GM23338 (cell line): ENCODE measurements around the gene IRF2. TPM values are rescaled to one million over a fixed set of nuclear protein-coding genes. Genes with fewer than 3 reads are reported as not detected.

Source experiments
- ATAC-seq: fragments of 200-7000 bp; cut with Tn5 transposase; 3 replicates; pipeline ENCODE4 v1.9.1; 2020
- DNase-seq: peaks from one replicate; pipeline ENCODE4 v3.0.0-alpha.2; 2015; ENCODE audit warnings: low spot score
- H2AFZ ChIP-seq: fragments of 200-600 bp; sonication (generic); 2 replicates; pipeline ENCODE4 v1.8.0; 2016; ENCODE audit warnings: antibody characterized with exemption, mild to moderate bottlenecking, moderate library complexity
- H3F3A ChIP-seq: fragments of 200-600 bp; sonication (generic); replicated peaks from 2 replicates; pipeline ENCODE4 v1.8.0; 2017; ENCODE audit warnings: antibody characterized with exemption, mixed run types, low read depth
- H3K27ac ChIP-seq: fragments of 200-600 bp; sonication (generic); 2 replicates; pipeline ENCODE4 v1.6.1; 2016; ENCODE audit warnings: low read depth
- H3K27me3 ChIP-seq: fragments of 200-600 bp; sonication (generic); 2 replicates; pipeline ENCODE4 v1.8.0; 2016; ENCODE audit warnings: mild to moderate bottlenecking, mixed run types, moderate library complexity; ENCODE audit not compliant: insufficient read depth
- H3K36me3 ChIP-seq: fragments of 200-600 bp; sonication (generic); 2 replicates; pipeline ENCODE4 v1.8.0; 2016; ENCODE audit warnings: mild to moderate bottlenecking; ENCODE audit not compliant: insufficient read depth
- H3K4me1 ChIP-seq: fragments of 200-600 bp; sonication (generic); 2 replicates; pipeline ENCODE4 v1.8.0; 2016; ENCODE audit warnings: mild to moderate bottlenecking, moderate library complexity; ENCODE audit not compliant: insufficient read depth
- H3K4me2 ChIP-seq: fragments of 200-600 bp; sonication (generic); 2 replicates; pipeline ENCODE4 v1.7.1; 2017; ENCODE audit warnings: mixed run types
- H3K4me3 ChIP-seq: fragments of 200-600 bp; sonication (generic); 2 replicates; pipeline ENCODE4 v1.6.1; 2016; ENCODE audit warnings: mixed run types
- H3K79me2 ChIP-seq: fragments of 200-600 bp; sonication (generic); replicated peaks from 2 replicates; pipeline ENCODE4 v1.8.0; 2017; ENCODE audit warnings: mild to moderate bottlenecking; ENCODE audit not compliant: insufficient read depth
- H3K9me2 ChIP-seq: fragments of 200-600 bp; sonication (generic); 2 replicates; pipeline ENCODE4 v1.8.0; 2017; ENCODE audit not compliant: insufficient read depth
- H4K20me1 ChIP-seq: fragments of 200-600 bp; sonication (generic); replicated peaks from 2 replicates; pipeline ENCODE4 v1.8.0; 2017; ENCODE audit warnings: mild to moderate bottlenecking; ENCODE audit not compliant: insufficient read depth
- H3K27ac Mint-ChIP-seq: 2 replicates; pipeline ENCODE4 v1.8.0; 2020; ENCODE audit warnings: inconsistent platforms, mild to moderate bottlenecking, moderate library complexity, mixed read lengths
- H3K27me3 Mint-ChIP-seq: 3 replicates; pipeline ENCODE4 v1.8.0; 2022; ENCODE audit warnings: low read depth, mild to moderate bottlenecking, moderate library complexity, mixed read lengths, inconsistent platforms; ENCODE audit not compliant: insufficient read depth, poor library complexity
- H3K36me3 Mint-ChIP-seq: 3 replicates; pipeline ENCODE4 v1.8.0; 2021; ENCODE audit warnings: low read depth, mild to moderate bottlenecking, inconsistent platforms, moderate library complexity, mixed read lengths
- H3K4me1 Mint-ChIP-seq: 3 replicates; pipeline ENCODE4 v1.8.0; 2020; ENCODE audit warnings: mild to moderate bottlenecking, inconsistent platforms, mixed read lengths
- H3K4me3 Mint-ChIP-seq: 3 replicates; pipeline ENCODE4 v1.8.0; 2021; ENCODE audit warnings: moderate library complexity, mild to moderate bottlenecking, inconsistent platforms, mixed read lengths
- H3K9me3 Mint-ChIP-seq: 3 replicates; pipeline ENCODE4 v1.8.0; 2020; ENCODE audit warnings: moderate library complexity, mild to moderate bottlenecking, inconsistent platforms, mixed read lengths
- CREB1 ChIP-seq: fragments of 250-450 bp; sonication (Bioruptor Pico); IDR thresholded peaks from 2 replicates; pipeline ENCODE4 v1.5.0; 2020; ENCODE audit warnings: low read depth, mild to moderate bottlenecking, moderate library complexity
- ETS1 ChIP-seq: IDR thresholded peaks from 2 replicates; pipeline ENCODE4 v1.6.1; 2016; ENCODE audit warnings: antibody characterized with exemption
- EZH2 ChIP-seq: fragments of 200-600 bp; sonication (generic); IDR thresholded peaks from one replicate; pipeline ENCODE4 v1.8.0; 2017; ENCODE audit warnings: antibody characterized with exemption, mild to moderate bottlenecking, low read depth; ENCODE audit not compliant: unreplicated experiment
- NANOG ChIP-seq: IDR thresholded peaks from 2 replicates; pipeline ENCODE4 v1.6.1; 2016; ENCODE audit warnings: antibody characterized with exemption, borderline replicate concordance
- ZNF114 ChIP-seq: fragments of 250-450 bp; sonication (Bioruptor Pico); IDR thresholded peaks from 2 replicates; pipeline ENCODE4 v1.5.0; 2020; ENCODE audit warnings: mild to moderate bottlenecking, moderate library complexity
- polyA plus RNA-seq: library from polyadenylated mRNA; unstranded; fragments of >200 nt; fragmentation: Nextera tagmentation; extraction: Ambion mirVana; gene quantifications from 2 replicates; pipeline ENCODE4 v1.2.1, GENCODE V29; 2016
- total RNA-seq: library from RNA; depleted of rRNA; stranded (reverse); fragments of >200 nt; shearing (Covaris generic); gene quantifications from 2 replicates; pipeline ENCODE4 v1.2.3, GENCODE V29; 2014
- TF ChIP-seq, protein P1 (sequence below): fragments of 250-450 bp; sonication (Bioruptor Pico); IDR thresholded peaks from 2 replicates; pipeline ENCODE4 v1.5.0; 2020; ENCODE audit warnings: mild to moderate bottlenecking, moderate library complexity

IRF2 gene
- total and polyA plus RNA-seq, 2 experiments from 2014 or later, result 14.7 to 15.0 TPM

- TF ChIP-seq, protein P1, sequence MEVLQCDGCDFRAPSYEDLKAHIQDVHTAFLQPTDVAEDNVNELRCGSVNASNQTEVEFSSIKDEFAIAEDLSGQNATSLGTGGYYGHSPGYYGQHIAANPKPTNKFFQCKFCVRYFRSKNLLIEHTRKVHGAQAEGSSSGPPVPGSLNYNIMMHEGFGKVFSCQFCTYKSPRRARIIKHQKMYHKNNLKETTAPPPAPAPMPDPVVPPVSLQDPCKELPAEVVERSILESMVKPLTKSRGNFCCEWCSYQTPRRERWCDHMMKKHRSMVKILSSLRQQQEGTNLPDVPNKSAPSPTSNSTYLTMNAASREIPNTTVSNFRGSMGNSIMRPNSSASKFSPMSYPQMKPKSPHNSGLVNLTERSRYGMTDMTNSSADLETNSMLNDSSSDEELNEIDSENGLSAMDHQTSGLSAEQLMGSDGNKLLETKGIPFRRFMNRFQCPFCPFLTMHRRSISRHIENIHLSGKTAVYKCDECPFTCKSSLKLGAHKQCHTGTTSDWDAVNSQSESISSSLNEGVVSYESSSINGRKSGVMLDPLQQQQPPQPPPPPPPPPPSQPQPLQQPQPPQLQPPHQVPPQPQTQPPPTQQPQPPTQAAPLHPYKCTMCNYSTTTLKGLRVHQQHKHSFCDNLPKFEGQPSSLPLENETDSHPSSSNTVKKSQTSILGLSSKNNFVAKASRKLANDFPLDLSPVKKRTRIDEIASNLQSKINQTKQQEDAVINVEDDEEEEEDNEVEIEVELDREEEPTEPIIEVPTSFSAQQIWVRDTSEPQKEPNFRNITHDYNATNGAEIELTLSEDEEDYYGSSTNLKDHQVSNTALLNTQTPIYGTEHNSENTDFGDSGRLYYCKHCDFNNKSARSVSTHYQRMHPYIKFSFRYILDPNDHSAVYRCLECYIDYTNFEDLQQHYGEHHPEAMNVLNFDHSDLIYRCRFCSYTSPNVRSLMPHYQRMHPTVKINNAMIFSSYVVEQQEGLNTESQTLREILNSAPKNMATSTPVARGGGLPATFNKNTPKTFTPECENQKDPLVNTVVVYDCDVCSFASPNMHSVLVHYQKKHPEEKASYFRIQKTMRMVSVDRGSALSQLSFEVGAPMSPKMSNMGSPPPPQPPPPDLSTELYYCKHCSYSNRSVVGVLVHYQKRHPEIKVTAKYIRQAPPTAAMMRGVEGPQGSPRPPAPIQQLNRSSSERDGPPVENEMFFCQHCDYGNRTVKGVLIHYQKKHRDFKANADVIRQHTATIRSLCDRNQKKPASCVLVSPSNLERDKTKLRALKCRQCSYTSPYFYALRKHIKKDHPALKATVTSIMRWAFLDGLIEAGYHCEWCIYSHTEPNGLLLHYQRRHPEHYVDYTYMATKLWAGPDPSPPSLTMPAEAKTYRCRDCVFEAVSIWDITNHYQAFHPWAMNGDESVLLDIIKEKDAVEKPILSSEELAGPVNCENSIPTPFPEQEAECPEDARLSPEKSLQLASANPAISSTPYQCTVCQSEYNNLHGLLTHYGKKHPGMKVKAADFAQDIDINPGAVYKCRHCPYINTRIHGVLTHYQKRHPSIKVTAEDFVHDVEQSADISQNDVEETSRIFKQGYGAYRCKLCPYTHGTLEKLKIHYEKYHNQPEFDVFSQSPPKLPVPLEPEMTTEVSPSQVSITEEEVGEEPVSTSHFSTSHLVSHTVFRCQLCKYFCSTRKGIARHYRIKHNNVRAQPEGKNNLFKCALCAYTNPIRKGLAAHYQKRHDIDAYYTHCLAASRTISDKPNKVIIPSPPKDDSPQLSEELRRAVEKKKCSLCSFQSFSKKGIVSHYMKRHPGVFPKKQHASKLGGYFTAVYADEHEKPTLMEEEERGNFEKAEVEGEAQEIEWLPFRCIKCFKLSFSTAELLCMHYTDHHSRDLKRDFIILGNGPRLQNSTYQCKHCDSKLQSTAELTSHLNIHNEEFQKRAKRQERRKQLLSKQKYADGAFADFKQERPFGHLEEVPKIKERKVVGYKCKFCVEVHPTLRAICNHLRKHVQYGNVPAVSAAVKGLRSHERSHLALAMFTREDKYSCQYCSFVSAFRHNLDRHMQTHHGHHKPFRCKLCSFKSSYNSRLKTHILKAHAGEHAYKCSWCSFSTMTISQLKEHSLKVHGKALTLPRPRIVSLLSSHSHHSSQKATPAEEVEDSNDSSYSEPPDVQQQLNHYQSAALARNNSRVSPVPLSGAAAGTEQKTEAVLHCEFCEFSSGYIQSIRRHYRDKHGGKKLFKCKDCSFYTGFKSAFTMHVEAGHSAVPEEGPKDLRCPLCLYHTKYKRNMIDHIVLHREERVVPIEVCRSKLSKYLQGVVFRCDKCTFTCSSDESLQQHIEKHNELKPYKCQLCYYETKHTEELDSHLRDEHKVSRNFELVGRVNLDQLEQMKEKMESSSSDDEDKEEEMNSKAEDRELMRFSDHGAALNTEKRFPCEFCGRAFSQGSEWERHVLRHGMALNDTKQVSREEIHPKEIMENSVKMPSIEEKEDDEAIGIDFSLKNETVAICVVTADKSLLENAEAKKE (CRISPR knock-in tag), result no peak
- no peak for TF ChIP-seq EZH2
- no peak for TF ChIP-seq ETS1
Observed at GRCh38 chr4:184424993-184425758, 49.2 kb downstream of the IRF2 start (continued).

- H3K27me3 Mint-ChIP-seq, result peaks cover 1% of the 10 kb centered on the region
- no peak for TF ChIP-seq NANOG
- TF ChIP-seq ZNF114 (CRISPR knock-in tag), result no peak
- TF ChIP-seq CREB1 (CRISPR knock-in tag), result no peak
- TF ChIP-seq EZH2, result no peak
- H3K4me3 Mint-ChIP-seq, result no peak overlapping the region
- Histone ChIP-seq H3K4me2 (no peak overlapping the region), H3K9me2 (no peaks in the 10 kb centered on the region), H3K27me3 (no peaks in the 10 kb centered on the region), H3K27ac (no peak overlapping the region), H3K79me2 (peaks cover 28% of the 10 kb centered on the region), H3F3A (no peaks in the 10 kb centered on the region), H4K20me1 (peaks cover 6% of the 10 kb centered on the region; the same call in 1 of the 2 replicates), H3K4me3 (no peak overlapping the region), H3K36me3 (peaks cover 30% of the 10 kb centered on the region), H3K4me1 (peaks cover 3% of the 10 kb centered on the region; the same call in 1 of the 2 replicates), H2AFZ (no peak overlapping the region)
- H3K9me3 Mint-ChIP-seq, result peaks cover 10% of the 10 kb centered on the region
- no peak for ATAC-seq
- H3K4me1 Mint-ChIP-seq, result peaks cover 14% of the 10 kb centered on the region
- DNase-seq, result no peak
- H3K36me3 Mint-ChIP-seq, result peaks cover 56% of the 10 kb centered on the region
- H3K27ac Mint-ChIP-seq, result no peak overlapping the region
Observed at GRCh38 chr4:184424279-184424678, 50.1 kb downstream of the IRF2 start.
